Measurements from ENCODE around the gene RNF13.
"Not testable (repeated sequence)": the region's sequence is repeated elsewhere in the genome, so short reads cannot be mapped to it uniquely, and the experiment has no call there.

Gene RNF13

DNA sequence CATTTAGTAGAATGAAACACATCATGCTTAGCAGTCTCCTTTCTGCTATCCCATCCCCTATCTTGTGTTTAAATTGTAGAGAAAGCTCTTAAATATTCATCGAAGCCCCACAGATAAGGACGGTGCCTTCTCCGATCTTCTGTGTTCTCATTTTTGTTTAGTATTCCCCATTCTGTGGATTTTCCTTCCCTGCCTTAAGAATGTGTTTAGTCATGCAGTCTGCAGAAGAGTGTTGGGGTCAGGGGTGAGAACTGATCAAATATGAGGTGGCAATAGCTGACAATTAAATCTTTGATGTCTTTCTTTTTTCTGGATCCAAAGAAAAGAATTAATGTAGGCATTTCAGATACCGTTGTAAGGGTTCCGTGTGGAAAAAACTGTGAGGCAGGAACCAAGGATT is 11.4 kb upstream of the RNF13 start:
- no peak for DNase-seq

DNA sequence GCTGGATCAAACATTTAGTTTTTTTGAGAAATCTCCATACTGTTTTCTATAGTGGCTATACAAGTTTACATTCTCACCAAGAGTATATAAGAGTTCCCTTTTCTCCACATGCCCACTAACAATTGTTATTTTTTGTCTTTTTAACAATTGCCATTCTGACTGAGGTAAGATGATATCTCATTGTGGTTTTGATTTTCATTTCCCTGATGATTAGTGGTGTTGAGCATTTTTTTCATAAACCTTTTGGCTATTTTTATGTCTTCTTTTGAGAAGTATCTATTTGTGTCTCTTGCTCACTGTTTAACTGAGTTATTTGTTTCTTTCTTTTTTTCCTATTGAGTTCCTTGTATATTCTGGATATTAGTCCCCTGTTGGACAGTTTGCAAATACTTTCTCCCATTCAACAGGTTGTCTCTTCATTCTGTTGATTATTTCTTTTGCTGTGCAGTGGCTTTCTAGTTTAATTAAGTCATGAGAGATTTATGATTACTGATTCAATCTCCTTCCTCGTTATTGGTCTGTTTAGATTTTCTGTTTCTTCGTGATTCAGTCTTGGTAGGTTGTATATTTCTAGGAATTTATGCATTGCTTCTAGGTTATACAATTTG is 6.7 kb upstream of the RNF13 start:
- DNase-seq: no peak

GRCh38 chr3:149808209-149808829 is 4.7 kb upstream of the RNF13 start:
- DNase-seq: peak; percentile 70 to 87

DNA sequence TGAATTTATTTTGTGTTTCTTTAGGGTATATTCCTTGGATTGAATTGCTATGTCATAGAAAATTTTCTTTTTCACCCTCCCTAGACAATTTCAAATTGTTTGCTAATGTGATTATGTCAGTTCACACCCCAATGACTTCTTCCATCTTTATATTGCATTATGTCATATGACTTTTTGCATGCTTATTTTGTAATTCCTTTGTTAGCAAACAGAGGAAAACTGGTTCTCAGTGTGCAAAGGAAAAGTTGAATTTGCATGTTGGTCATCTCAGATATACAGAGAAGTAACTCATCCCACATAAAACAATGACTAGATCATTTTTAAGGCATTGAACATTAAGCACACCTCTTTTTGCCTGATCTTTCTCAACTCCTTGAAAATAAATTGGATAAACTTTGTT is 3.3 kb upstream of the RNF13 start:
- no peak for DNase-seq

DNA sequence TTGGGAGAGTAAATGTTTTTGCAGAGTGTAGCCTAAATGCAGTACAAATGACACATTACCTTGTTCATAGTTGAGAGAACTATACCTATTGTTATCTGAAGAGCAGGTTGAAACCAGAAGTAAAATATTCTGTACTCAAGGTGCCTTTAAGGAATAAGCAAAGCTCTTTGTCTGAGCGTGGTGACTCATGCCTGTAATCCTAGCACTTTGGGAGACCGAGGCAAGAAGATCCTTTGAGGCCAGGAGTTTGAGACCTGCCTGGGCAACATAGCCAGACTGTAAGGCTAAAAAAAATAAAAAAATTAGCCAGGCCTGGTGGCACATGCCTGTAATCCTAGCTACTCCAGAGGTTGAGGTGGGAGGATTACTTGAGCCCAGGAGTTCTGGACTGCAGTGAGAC is 2.2 kb upstream of the RNF13 start:
- no peak for DNase-seq

DNA sequence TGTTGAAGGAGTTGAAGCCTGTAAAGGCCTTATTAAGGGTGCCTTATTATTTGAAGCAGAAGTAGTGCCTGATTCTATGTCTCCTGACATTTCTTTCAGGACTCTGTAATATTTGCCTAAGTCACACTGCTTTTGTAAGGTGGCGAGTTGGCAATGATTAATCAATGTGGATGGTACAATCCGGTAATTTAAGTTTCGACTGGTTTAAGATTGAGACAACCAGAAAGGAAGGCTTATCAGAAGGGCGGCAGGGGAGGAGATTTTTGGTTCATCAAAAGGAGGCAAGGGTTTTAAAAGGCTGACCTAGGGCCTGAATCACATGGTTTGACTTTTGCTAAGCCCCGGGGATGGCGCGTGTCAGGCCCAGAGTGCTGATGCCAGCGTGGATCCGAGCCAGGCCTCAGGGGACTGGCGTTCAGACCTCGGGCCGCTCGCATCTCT is 830 bp upstream of the RNF13 start:
- peak in 1 of 2 experiments; percentile 31 for DNase-seq

DNA sequence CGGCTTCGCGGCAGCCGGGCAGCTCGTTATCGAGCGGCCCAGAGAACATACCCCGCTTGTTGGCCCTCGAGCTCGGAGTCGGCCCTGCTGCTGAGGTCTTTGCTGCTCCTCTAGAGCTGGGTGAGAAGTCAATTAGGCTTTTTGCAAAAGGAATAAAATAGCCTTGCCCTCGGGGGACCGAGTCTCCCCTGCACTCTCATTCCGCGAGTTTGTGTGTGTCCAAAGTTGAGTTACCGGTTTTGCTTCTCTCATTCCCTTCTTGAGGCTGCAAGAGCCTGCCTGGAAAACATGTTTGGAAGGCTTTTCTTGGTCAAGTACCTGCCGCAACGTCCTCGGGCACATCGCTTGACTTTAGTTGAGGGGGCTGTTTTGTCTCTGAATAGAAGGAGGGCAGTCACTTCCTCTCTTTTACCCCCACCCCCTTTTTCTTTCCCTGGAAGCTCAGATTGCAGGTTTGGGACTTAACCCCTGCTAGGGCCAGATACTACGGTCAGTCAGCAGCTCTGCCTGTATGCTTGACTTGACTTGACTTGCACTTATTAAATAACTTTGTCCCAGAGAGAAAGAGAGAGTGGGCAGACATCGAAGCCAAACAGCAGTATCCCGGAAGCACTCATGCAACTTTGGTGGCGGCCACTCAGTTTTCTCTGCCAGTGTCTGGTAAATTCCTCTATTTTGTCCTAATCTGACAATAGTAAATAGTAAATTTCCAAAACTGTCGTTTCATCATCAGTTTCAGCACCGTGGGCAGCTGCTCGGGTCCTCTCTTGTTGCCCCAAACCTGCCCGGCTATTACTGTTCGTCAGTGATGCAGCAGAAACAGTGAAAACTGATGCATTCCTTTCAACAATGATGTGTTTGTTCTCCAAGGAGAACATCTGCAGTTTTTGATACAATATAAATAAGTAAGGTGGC is 609 bp downstream of the RNF13 start:
- DNase-seq: peak in 1 of 2 experiments; percentile 33

DNA sequence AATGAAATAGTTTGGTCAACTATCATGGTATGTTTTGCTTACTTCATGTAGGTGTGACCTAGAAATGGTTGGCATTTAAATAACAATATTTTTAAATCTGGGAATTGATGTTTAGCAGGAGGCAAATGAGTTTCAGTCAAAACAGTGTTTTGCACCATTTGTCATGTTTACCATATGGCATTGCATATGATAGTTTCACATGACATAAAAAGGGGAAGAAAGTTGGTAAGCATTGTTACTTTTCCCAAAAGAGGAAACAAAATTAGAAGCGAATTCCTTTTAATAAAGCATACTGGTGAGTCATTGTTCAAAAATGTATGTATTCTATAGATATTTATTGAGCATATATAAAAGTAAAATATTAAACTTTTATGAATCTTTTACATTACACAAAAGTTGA is 2.3 kb downstream of the RNF13 start:
- no peak for DNase-seq

GRCh38 chr3:149815728-149816127 is 2.7 kb downstream of the RNF13 start:
- DNase-seq: no peak

- DNase-seq: no peak
Observed at GRCh38 chr3:149816311-149816710, 3.3 kb downstream of the RNF13 start.

- no peak for DNase-seq
Observed at GRCh38 chr3:149816986-149817385, 4.0 kb downstream of the RNF13 start.

DNA sequence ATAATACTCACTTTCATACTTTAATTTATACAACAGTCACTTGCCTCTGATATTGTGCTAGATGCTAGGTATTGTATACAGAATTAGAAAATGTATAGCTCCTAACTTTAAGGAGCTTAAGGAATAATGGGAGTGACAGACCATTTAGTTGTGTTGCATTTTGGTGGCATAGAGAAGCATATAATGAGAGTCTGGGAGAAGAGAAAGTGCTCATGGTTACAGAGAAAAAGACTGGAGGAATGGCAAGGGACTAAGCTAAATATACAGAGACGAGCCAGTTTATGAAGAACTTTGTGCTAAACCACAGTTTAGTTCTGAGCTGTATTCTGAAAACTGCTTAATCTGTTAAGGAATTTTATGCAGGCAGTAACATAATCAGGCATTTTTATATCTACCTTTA is 6.4 kb downstream of the RNF13 start:
- DNase-seq: no peak

- DNase-seq: no peak
Observed at GRCh38 chr3:149820183-149820582, 7.2 kb downstream of the RNF13 start.

- DNase-seq: no peak
Observed at GRCh38 chr3:149826636-149827035, 13.6 kb downstream of the RNF13 start.

DNA sequence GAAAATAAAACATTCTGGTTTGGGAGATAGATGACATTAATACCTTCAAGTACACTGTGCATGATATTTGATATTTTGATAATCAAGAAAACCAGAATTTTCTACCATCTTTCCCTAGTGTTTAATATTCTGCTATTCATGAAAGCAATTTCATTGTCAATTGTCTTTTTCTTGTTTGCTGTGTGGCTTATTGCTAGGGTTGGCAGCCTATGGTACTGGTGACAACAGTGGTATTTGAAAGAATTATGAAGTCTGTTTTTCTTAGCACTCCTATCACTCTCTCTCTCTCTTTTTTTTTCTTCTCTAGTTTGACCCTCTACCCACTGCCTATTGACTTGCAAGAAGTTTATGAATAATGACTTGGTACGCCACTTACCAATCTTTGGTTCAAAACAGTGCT is 15.4 kb downstream of the RNF13 start:
- no peak for DNase-seq

- not testable (repeated sequence) for DNase-seq
Observed at GRCh38 chr3:149829631-149830030, 16.6 kb downstream of the RNF13 start.

GRCh38 chr3:149830902-149831301 is 17.9 kb downstream of the RNF13 start:
- DNase-seq: no peak

DNA sequence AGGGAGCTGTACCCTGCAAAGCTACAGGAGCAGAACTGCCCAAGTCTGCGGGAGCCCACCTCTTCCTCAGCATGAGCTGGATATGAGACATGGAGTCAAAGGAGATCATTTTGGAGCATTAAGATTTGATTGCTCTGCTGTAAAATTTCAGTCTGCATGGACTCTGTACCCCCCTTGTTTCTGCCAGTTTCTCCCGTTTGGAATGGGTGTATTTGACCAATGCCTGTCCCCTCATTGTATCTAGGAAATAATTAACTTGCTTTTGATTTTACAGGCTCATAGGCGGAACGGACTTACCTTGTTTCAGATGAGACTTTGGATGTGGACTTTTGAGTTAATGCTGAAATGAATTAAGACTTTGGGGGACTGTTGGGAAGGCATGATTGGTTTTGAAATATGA is 18.3 kb downstream of the RNF13 start:
- no peak for DNase-seq

- DNase-seq: no peak
Observed at GRCh38 chr3:149832086-149832485, 19.1 kb downstream of the RNF13 start.

GRCh38 chr3:149833241-149833640 is 20.2 kb downstream of the RNF13 start:
- DNase-seq: no peak

DNA sequence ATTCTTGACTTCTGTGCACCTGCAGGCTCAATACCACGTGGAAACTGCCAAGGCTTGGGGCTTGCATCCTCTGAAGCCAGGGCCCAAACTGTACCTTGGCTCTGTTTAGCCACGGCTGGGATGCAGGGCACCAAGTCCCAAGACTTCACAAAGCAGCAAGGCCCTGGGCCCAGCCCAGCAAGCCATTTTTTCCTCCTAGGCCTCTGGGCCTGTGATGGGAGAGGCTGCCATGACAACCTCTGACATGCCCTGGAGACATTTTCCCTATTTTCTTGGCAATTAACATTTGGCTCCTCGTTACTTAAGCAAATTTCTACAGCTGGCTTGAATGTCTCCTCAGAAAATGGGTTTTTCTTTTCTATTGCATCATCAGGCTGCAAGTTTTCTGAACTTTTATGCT is 25.5 kb downstream of the RNF13 start:
- DNase-seq: not testable (repeated sequence)

GRCh38 chr3:149839469-149839868 is 26.5 kb downstream of the RNF13 start:
- DNase-seq: not testable (repeated sequence)

- DNase-seq: no peak
Observed at GRCh38 chr3:149839896-149840295, 26.9 kb downstream of the RNF13 start.

- no peak for DNase-seq
Observed at GRCh38 chr3:149843502-149843901, 30.5 kb downstream of the RNF13 start.

All from SHP77 (cell line).